Central memory CD8-positive, alpha-beta T cell (primary cell): ENCODE results near the gene SPINK7.

Experiments
- ATAC-seq: fragments of 150-1000 bp; cut with Tn5 transposase; replicated peaks from 2 replicates; pipeline ENCODE4 v1.10.0; 2022; ENCODE audit warnings: mild to moderate bottlenecking, moderate FRiP score, moderate number of reproducible peaks; ENCODE audit not compliant: poor library complexity, severe bottlenecking; ENCODE audit errors: extremely low read depth
- DNase-seq, 2 donors: peaks; one replicate each; pipeline ENCODE4 v3.0.0; 2021; ENCODE audit warnings: low spot score in 2 of 2
- H3K27ac Mint-ChIP-seq: one replicate; pipeline ENCODE4 v1.8.0; 2022; ENCODE audit warnings: low read depth, mild to moderate bottlenecking, moderate library complexity, mixed read lengths
- H3K27me3 Mint-ChIP-seq: one replicate; pipeline ENCODE4 v1.8.0; 2022; ENCODE audit warnings: mixed read lengths
- H3K36me3 Mint-ChIP-seq: one replicate; pipeline ENCODE4 v1.8.0; 2022; ENCODE audit warnings: mild to moderate bottlenecking, moderate library complexity, mixed read lengths; ENCODE audit not compliant: insufficient read depth
- H3K4me1 Mint-ChIP-seq: one replicate; pipeline ENCODE4 v1.8.0; 2022; ENCODE audit warnings: mixed read lengths
- H3K4me3 Mint-ChIP-seq: one replicate; pipeline ENCODE4 v1.8.0; 2022; ENCODE audit warnings: mild to moderate bottlenecking, moderate library complexity, mixed read lengths
- H3K9me3 Mint-ChIP-seq: one replicate; pipeline ENCODE4 v1.8.0; 2022; ENCODE audit warnings: mixed read lengths

SPINK7 gene

GRCh38 chr5:148364343-148364742 lies 52.1 kb downstream of the SPINK7 start:
- Mint-ChIP-seq H3K4me1 (no peaks in the 10 kb centered on the region), H3K9me3 (no peaks in the 10 kb centered on the region), H3K36me3 (peaks cover 2% of the 10 kb centered on the region), H3K27me3 (peaks cover 22% of the 10 kb centered on the region), H3K27ac (no peak overlapping the region), H3K4me3 (no peak overlapping the region)
- ATAC-seq (no peak), DNase-seq (no peak)
